ENCODE results near the gene TMEM132D. TPM values are rescaled to one million over a fixed set of nuclear protein-coding genes. Genes with fewer than 3 reads are reported as not detected.

The TMEM132D gene
- total and polyA plus RNA-seq, 2 of the 8 experiments (the other 6 are each of a cell fraction or from before 2014, with no cell fraction given) = 3.5 to 10.1 TPM

DNA sequence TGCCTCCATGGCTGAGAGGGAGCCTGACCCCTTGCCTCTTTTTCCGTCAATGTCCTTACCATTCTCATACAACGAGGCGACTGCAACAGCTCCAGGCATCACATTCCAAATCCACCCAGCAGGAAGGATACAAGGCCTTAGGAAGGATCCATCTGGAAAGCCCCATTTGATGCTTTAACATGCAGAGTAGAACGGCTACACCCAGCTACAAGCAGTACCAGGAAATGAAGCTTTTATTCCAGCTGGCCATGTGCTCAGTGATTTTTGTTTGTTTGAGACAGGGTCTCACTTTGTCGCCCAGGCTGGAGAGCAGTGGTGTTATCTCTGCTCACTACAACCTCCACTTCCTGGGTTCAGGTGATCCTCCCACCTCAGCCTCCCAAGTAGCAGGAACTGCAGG lies 124.8 kb downstream of the TMEM132D start:
- Histone ChIP-seq H3K4me3 (ENCODE audit: extremely low read depth in 1 of 4, insufficient read depth in 2 of 4, low read depth in 3 of 4, low read length in 4 of 4) (no peak overlapping the region), H4K91ac (replicated peaks; ENCODE audit: insufficient read length, low read length) (no peak overlapping the region), H3K18ac (ENCODE audit: extremely low read depth, low read length) (no peak overlapping the region), H2BK15ac (ENCODE audit: low read length) (no peak overlapping the region), H3K23ac (ENCODE audit: insufficient read length) (no peak overlapping the region), H3K14ac (ENCODE audit: insufficient read length) (no peak overlapping the region), H4K8ac (ENCODE audit: extremely low read depth, insufficient read depth, low read length) (no peak overlapping the region), H4K5ac (ENCODE audit: insufficient read length, low read depth, low read length) (no peak overlapping the region), H3K4ac (replicated peaks; ENCODE audit: insufficient read length, low read depth, low read length) (no peak overlapping the region), H3K36me3 (ENCODE audit: control insufficient read depth in 2 of 4, insufficient read depth in 4 of 4, low read length in 3 of 4) (no peaks in the 10 kb centered on the region), H4K20me1 (replicated peaks in 1 of 2; ENCODE audit: control insufficient read depth in 1 of 2, insufficient read depth in 2 of 2, low read length in 2 of 2) (no peaks in the 10 kb centered on the region), H3K27ac (ENCODE audit: low read depth, low read length) (no peak overlapping the region), H3K79me1 (ENCODE audit: low read depth, low read length) (peaks cover 2% of the 10 kb centered on the region; the same call in 1 of the 2 replicates), H3K56ac (replicated peaks; ENCODE audit: insufficient read length, low read depth, low read length) (no peak overlapping the region), H3K4me2 (ENCODE audit: insufficient read depth in 1 of 2, low read depth in 2 of 2, low read length in 2 of 2) (no peak overlapping the region), H3K27me3 (replicated peaks in 1 of 4; ENCODE audit: control insufficient read depth in 3 of 4, extremely low read depth in 1 of 4, insufficient read depth in 3 of 4, low read length in 3 of 4) (no peaks in the 10 kb centered on the region), H3K9me3 (ENCODE audit: insufficient read depth in 2 of 2, low read depth in 1 of 2, low read length in 1 of 2) (no peaks in the 10 kb centered on the region), H2BK20ac (ENCODE audit: low read length) (peak overlapping the region; percentile 4; the same call in 1 of the 2 replicates), H3K4me1 (replicated peaks in 1 of 4; ENCODE audit: control insufficient read depth in 3 of 4, insufficient read depth in 4 of 4, low read length in 3 of 4) (peaks cover 2 to 11% (median 3%) of the 10 kb centered on the region in 4 experiments; a peak in 4 of 7 replicates), H2BK120ac (replicated peaks; ENCODE audit: low read depth, low read length) (no peak overlapping the region), H3K23me2 (ENCODE audit: low read depth, low read length) (no peaks in the 10 kb centered on the region), H2BK5ac (ENCODE audit: low read depth, low read length) (no peak overlapping the region), H3K9ac (replicated peaks in 1 of 4; ENCODE audit: extremely low read depth in 1 of 4, low read depth in 3 of 4, low read length in 3 of 4) (no peak overlapping the region), H2AFZ (ENCODE audit: low read length) (no peak overlapping the region), H3K79me2 (ENCODE audit: control insufficient read depth in 1 of 2, insufficient read depth in 2 of 2, low read length in 2 of 2) (peaks cover 0 to 2% of the 10 kb centered on the region in 2 experiments; a peak in 2 of 4 replicates), H2AK5ac (ENCODE audit: low read depth, low read length) (no peak overlapping the region), H2BK12ac (ENCODE audit: low read depth, low read length) (no peak overlapping the region)
- ChIA-PET CTCF (ENCODE audit: partially characterized antibody) (interaction anchor here (0.8 to 1.3 kb wide), 3 partner anchors 13 to 57 kb away, joined by 3 read pairs; no protein-coding TSS in a partner anchor), POLR2A (ENCODE audit: partially characterized antibody) (interaction anchor here (0.6 to 1.3 kb wide), 2 partner anchors 10 to 169 kb away, joined by 3 to 4 read pairs; no protein-coding TSS in a partner anchor)
- no peak for FAIRE-seq
- DNase-seq (ENCODE audit: low read depth in 1 of 2, low spot score in 2 of 2) = no peak
- 70% methylated on average over 5 of the region's 5 CpGs; no CpG with 5 or more reads in 1 of the 2 experiments for WGBS, 2 experiments (ENCODE audit: extremely low coverage in 1 of 2, insufficient coverage in 1 of 2, insufficient read length in 1 of 2, insufficient replicate concordance in 2 of 2, low coverage in 1 of 2, low lambda C conversion rate in 2 of 2, missing lambda C conversion rate in 1 of 2)
- TF ChIP-seq RFX5 (IDR thresholded peaks at IDR 0.05; ENCODE audit: borderline replicate concordance, low read depth, low read length) (no peak), MAFK (IDR thresholded peaks at IDR 0.05; ENCODE audit: low read depth, low read length) (no peak), MAX (IDR thresholded peaks at IDR 0.05) (peak; percentile 50; the same call in 1 of the 2 replicates)
- TF ChIP-seq, protein P1, sequence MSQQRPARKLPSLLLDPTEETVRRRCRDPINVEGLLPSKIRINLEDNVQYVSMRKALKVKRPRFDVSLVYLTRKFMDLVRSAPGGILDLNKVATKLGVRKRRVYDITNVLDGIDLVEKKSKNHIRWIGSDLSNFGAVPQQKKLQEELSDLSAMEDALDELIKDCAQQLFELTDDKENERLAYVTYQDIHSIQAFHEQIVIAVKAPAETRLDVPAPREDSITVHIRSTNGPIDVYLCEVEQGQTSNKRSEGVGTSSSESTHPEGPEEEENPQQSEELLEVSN (IDR thresholded peaks at IDR 0.05) = 0 out of 2 replicates have a peak, but pooled peaks have one; percentile 21

All from H1 (cell line).